GM18951 (cell line): ENCODE data around the gene ADGRA1.

Source experiments
- POLR2A ChIP-seq: IDR thresholded peaks from 4 replicates; pipeline ENCODE4 v1.6.1; 2011; ENCODE audit warnings: mild to moderate bottlenecking; ENCODE audit not compliant: insufficient read length, insufficient read depth; ENCODE audit errors: extremely low read depth
- in situ Hi-C: fragments of 300-500 bp; cut with MboI; formaldehyde crosslinking; loops from one replicate; pipeline ENCODE4 v1.12.0; 2022; ENCODE audit warnings: low sequenced_read_pairs, mixed read lengths, inconsistent platforms; ENCODE audit not compliant: unreplicated experiment

The ADGRA1 gene

DNA sequence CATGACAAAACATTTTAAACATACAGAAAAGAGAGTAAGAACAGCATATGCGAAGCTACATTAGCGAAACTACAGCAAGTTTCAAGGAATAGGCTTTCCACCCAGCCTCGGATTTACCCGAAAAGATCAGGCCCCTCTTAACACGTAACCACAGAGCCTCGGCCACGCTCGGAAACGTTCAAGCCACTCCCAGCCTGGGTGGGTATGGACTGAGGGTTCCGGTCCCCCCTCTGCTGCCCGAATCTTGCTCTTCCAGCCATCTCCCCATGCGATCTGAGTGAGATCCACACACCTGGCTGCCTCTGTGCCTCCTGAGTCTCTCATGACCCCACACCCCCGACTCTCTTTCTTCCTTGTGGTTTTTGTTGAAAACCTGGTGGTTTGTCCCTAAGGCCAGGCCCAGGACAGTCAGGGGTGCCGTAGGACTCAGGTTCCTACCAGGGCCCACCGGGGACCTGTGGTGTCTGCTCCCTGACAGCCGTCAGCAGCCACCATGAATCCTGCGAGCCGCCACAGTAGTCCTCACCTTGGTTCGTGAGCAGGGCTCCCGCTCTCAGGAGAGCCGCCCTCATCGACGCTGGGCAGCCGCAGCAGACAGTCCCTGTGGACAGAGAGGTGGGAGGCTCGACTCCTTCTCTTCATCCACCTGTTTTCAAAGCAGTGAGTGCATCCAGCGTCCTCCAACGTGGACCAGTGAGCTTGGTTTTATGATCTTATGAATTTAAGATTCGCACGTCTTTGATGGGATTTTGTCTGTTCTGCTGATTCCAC, 90.8 kb downstream of the ADGRA1 start:
- no peak for TF ChIP-seq POLR2A
- in situ Hi-C loops, result no loop called here

- in situ Hi-C loops, result no loop called here
- no peak for TF ChIP-seq POLR2A
Observed at GRCh38 chr10:133179128-133179520, 91.4 kb downstream of the ADGRA1 start.

GRCh38 chr10:133179651-133180050, 91.9 kb downstream of the ADGRA1 start:
- no peak for TF ChIP-seq POLR2A
- in situ Hi-C loops, result no loop called here

- in situ Hi-C loops, result no loop called here
- no peak for TF ChIP-seq POLR2A
Observed at GRCh38 chr10:133180192-133180964, 92.7 kb downstream of the ADGRA1 start.

- in situ Hi-C loops, result no loop called here
- TF ChIP-seq POLR2A, result no peak
Observed at GRCh38 chr10:133180965-133181639, 93.4 kb downstream of the ADGRA1 start.
